SK-N-SH (cell line): ENCODE data around the gene TTLL6. TPM values are rescaled to one million over a fixed set of nuclear protein-coding genes. Genes with fewer than 3 reads are reported as not detected.
A peak's percentile ranks its signal among the peaks of the same experiment; 100 is the strongest.

Experiments
- CHD2 ChIP-seq: fragments of 150-350 bp; IDR thresholded peaks from 2 replicates; pipeline ENCODE4 v1.6.1; 2018; ENCODE audit warnings: low read length; ENCODE audit not compliant: partially characterized antibody
- CTCF ChIP-seq: fragments of 200-600 bp; sonication (generic); IDR thresholded peaks from 2 replicates; pipeline ENCODE4 v1.6.1; 2017; ENCODE audit warnings: antibody characterized with exemption, mild to moderate bottlenecking, moderate library complexity
- FOSL2 ChIP-seq: IDR thresholded peaks from 2 replicates; pipeline ENCODE4 v1.4.0; 2012; ENCODE audit warnings: low read depth, mild to moderate bottlenecking, moderate library complexity, borderline replicate concordance
- GABPA ChIP-seq: IDR thresholded peaks from 2 replicates; pipeline ENCODE4 v1.4.0; 2012; ENCODE audit warnings: low read depth, mild to moderate bottlenecking
- NRF1 ChIP-seq: IDR thresholded peaks from 2 replicates; pipeline ENCODE4 v1.6.1; 2012; ENCODE audit warnings: low read depth, mild to moderate bottlenecking, low read length
- POLR2AphosphoS5 ChIP-seq: IDR thresholded peaks from 2 replicates; pipeline ENCODE4 v1.6.1; 2012; ENCODE audit warnings: low read depth, low read length
- RAD21 ChIP-seq: IDR thresholded peaks from 2 replicates; pipeline ENCODE4 v1.6.1; 2012; ENCODE audit warnings: mild to moderate bottlenecking, low read length
- RCOR1 ChIP-seq: fragments of 150-350 bp; IDR thresholded peaks from 2 replicates; pipeline ENCODE4 v1.6.1; 2017; ENCODE audit warnings: antibody characterized with exemption, low read length
- REST ChIP-seq: IDR thresholded peaks from 2 replicates; pipeline ENCODE4 v1.6.1; 2012; ENCODE audit warnings: mild to moderate bottlenecking, low read depth, low read length, moderate library complexity
- RXRA ChIP-seq: IDR thresholded peaks from 2 replicates; pipeline ENCODE4 v1.4.0; 2012; ENCODE audit warnings: low read depth, mild to moderate bottlenecking, borderline replicate concordance
- SIN3A ChIP-seq: IDR thresholded peaks from 2 replicates; pipeline ENCODE4 v1.6.1; 2012; ENCODE audit warnings: low read depth, mild to moderate bottlenecking, low read length, moderate library complexity, borderline replicate concordance
- TEAD4 ChIP-seq: IDR thresholded peaks from 2 replicates; pipeline ENCODE4 v1.4.0; 2012; ENCODE audit warnings: mild to moderate bottlenecking, borderline replicate concordance; ENCODE audit not compliant: insufficient read depth
- YY1 ChIP-seq: IDR thresholded peaks from 2 replicates; pipeline ENCODE4 v1.4.0; 2012; ENCODE audit warnings: low read depth, mild to moderate bottlenecking
- polyA plus RNA-seq, 3 experiments: library from polyadenylated mRNA; depleted of rRNA; stranded (reverse); fragments of >200 nt; gene quantifications; 2 replicates each; pipeline ENCODE4 v1.2.3, GENCODE V29; 2012
- TF ChIP-seq, protein P1 (sequence below): IDR thresholded peaks from 2 replicates; pipeline ENCODE4 v1.4.0; 2012; ENCODE audit warnings: low read depth, borderline replicate concordance
- TF ChIP-seq, protein P2 (sequence below): fragments of 150-350 bp; IDR thresholded peaks from 2 replicates; pipeline ENCODE4 v1.6.1; 2016; ENCODE audit warnings: mild to moderate bottlenecking, low read depth, low read length
- TF ChIP-seq, protein P3 (sequence below): IDR thresholded peaks from 2 replicates; pipeline ENCODE4 v1.4.0; 2012; ENCODE audit warnings: low read depth, borderline replicate concordance
- TF ChIP-seq, protein P4 (sequence below): fragments of 150-350 bp; IDR thresholded peaks from 2 replicates; pipeline ENCODE4 v1.6.1; 2017; ENCODE audit warnings: antibody characterized with exemption, low read length, low read depth, borderline replicate concordance

Gene TTLL6
- polyA plus RNA-seq, 1 of the 3 experiments (the other 2 are of a cell fraction) = 3.1 TPM

GRCh38 chr17:48795444-48796162 is 21.4 kb downstream of the TTLL6 start (continued):
- TF ChIP-seq FOSL2 (peak; percentile 72; the same call in 1 of the 2 replicates), REST (no peak), RAD21 (no peak), YY1 (no peak; the same call in 1 of the 2 replicates), NRF1 (no peak), GABPA (no peak), CTCF (no peak), TEAD4 (peak; percentile 48; the same call in 1 of the 2 replicates), RCOR1 (no peak), RXRA (no peak; the same call in 1 of the 2 replicates), POLR2AphosphoS5 (no peak; the same call in 1 of the 2 replicates), CHD2 (no peak), SIN3A (peak; percentile 43; the same call in 1 of the 2 replicates)
- TF ChIP-seq, protein P1, sequence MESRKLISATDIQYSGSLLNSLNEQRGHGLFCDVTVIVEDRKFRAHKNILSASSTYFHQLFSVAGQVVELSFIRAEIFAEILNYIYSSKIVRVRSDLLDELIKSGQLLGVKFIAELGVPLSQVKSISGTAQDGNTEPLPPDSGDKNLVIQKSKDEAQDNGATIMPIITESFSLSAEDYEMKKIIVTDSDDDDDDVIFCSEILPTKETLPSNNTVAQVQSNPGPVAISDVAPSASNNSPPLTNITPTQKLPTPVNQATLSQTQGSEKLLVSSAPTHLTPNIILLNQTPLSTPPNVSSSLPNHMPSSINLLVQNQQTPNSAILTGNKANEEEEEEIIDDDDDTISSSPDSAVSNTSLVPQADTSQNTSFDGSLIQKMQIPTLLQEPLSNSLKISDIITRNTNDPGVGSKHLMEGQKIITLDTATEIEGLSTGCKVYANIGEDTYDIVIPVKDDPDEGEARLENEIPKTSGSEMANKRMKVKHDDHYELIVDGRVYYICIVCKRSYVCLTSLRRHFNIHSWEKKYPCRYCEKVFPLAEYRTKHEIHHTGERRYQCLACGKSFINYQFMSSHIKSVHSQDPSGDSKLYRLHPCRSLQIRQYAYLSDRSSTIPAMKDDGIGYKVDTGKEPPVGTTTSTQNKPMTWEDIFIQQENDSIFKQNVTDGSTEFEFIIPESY = no peak
- TF ChIP-seq, protein P2, sequence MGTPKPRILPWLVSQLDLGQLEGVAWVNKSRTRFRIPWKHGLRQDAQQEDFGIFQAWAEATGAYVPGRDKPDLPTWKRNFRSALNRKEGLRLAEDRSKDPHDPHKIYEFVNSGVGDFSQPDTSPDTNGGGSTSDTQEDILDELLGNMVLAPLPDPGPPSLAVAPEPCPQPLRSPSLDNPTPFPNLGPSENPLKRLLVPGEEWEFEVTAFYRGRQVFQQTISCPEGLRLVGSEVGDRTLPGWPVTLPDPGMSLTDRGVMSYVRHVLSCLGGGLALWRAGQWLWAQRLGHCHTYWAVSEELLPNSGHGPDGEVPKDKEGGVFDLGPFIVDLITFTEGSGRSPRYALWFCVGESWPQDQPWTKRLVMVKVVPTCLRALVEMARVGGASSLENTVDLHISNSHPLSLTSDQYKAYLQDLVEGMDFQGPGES = no peak
- TF ChIP-seq, protein P3, sequence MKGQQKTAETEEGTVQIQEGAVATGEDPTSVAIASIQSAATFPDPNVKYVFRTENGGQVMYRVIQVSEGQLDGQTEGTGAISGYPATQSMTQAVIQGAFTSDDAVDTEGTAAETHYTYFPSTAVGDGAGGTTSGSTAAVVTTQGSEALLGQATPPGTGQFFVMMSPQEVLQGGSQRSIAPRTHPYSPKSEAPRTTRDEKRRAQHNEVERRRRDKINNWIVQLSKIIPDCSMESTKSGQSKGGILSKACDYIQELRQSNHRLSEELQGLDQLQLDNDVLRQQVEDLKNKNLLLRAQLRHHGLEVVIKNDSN = no peak; the same call in 1 of the 2 replicates
- TF ChIP-seq, protein P4, sequence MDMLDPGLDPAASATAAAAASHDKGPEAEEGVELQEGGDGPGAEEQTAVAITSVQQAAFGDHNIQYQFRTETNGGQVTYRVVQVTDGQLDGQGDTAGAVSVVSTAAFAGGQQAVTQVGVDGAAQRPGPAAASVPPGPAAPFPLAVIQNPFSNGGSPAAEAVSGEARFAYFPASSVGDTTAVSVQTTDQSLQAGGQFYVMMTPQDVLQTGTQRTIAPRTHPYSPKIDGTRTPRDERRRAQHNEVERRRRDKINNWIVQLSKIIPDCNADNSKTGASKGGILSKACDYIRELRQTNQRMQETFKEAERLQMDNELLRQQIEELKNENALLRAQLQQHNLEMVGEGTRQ = no peak
